Lung (tissue), 12 donors: ENCODE measurements around the gene SERP2. TPM values are rescaled to one million over a fixed set of nuclear protein-coding genes. Genes with fewer than 3 reads are reported as not detected.
A peak's percentile ranks its signal among the peaks of the same experiment; 100 is the strongest.

Experiments
- ATAC-seq: fragments of 200-7000 bp; cut with Tn5 transposase; one replicate; pipeline ENCODE4 v1.9.1; 2020; ENCODE audit warnings: moderate number of reproducible peaks; ENCODE audit not compliant: insufficient read depth, low FRiP score
- DNase-seq, 3 donors: peaks; one replicate each; pipeline ENCODE4 v3.0.0-alpha.2; 2013 to 2017
- H3K27ac ChIP-seq, 2 donors: one replicate each; pipeline ENCODE4 v1.5.1; 2013; ENCODE audit warnings: mild to moderate bottlenecking in 2 of 2, moderate library complexity in 2 of 2, control low read depth in 1 of 2, inconsistent platforms in 1 of 2, low read depth in 1 of 2, low read length in 1 of 2
- H3K27me3 ChIP-seq, 3 donors: one replicate each; pipeline ENCODE4 v1.5.1; 2013; ENCODE audit warnings: low read length in 2 of 3; ENCODE audit not compliant: control insufficient read depth in 3 of 3, insufficient read depth in 3 of 3
- H3K36me3 ChIP-seq, 4 donors: one replicate each; pipeline ENCODE4 v1.5.1; 2013; ENCODE audit warnings: low read length in 4 of 4, mild to moderate bottlenecking in 1 of 4, moderate library complexity in 1 of 4; ENCODE audit not compliant: control insufficient read depth in 4 of 4, insufficient read depth in 4 of 4
- H3K4me1 ChIP-seq, 5 donors: one replicate each; pipeline ENCODE4 v1.5.1; 2013; ENCODE audit warnings: low read length in 5 of 5, mild to moderate bottlenecking in 2 of 5, moderate library complexity in 1 of 5; ENCODE audit not compliant: control insufficient read depth in 5 of 5, insufficient read depth in 5 of 5
- H3K4me3 ChIP-seq: one replicate; pipeline ENCODE4 v1.5.1; 2013; ENCODE audit warnings: mild to moderate bottlenecking, control low read depth, moderate library complexity
- H3K9ac ChIP-seq, 2 donors: one replicate each; pipeline ENCODE4 v1.5.1; 2013; ENCODE audit warnings: low read length in 2 of 2, control low read depth in 1 of 2; ENCODE audit not compliant: insufficient read depth in 1 of 2
- H3K9me3 ChIP-seq, 4 donors: one replicate each; pipeline ENCODE4 v1.5.1; 2013; ENCODE audit warnings: low read length in 3 of 4, mild to moderate bottlenecking in 1 of 4, moderate library complexity in 1 of 4; ENCODE audit not compliant: control insufficient read depth in 4 of 4, insufficient read depth in 3 of 4
- WGBS, 2 donors: extraction: QIAGEN DNeasy Blood & Tissue Kit; methylation state at CpG; one replicate each; pipeline ENCODE4 v1.1.7; 2013; 5-methylcytosine and 5-hydroxymethylcytosine counted together
- polyA plus RNA-seq, 2 donors: library from polyadenylated mRNA; stranded (reverse); fragments of 200-250 nt; gene quantifications; one replicate each; pipeline ENCODE4 v1.2.1, GENCODE V29; 2013
- total RNA-seq, 2 donors: library from RNA; depleted of rRNA in 1 of 2; stranded (reverse); fragments of >200 nt in 1 of 2; gene quantifications; one replicate each; pipeline ENCODE4 v1.2.1, GENCODE V29; 2014 to 2021
- TF ChIP-seq, protein P1 (sequence below): IDR thresholded peaks from 2 replicates; pipeline ENCODE4 v1.5.1; 2012; ENCODE audit warnings: mild to moderate bottlenecking; ENCODE audit errors: control extremely low read depth, extremely low read depth
- donor health status: control.
- donor health status: control.
- donor health status: Bipolar disorder and iron deficiency.
- donor health status: healthy.
- donor health status: DM: yes; HTN: yes; CAD: no.

Gene SERP2
- total and polyA plus RNA-seq, 4 donors, result 4.2 to 6.9 (median 5.9) TPM

DNA sequence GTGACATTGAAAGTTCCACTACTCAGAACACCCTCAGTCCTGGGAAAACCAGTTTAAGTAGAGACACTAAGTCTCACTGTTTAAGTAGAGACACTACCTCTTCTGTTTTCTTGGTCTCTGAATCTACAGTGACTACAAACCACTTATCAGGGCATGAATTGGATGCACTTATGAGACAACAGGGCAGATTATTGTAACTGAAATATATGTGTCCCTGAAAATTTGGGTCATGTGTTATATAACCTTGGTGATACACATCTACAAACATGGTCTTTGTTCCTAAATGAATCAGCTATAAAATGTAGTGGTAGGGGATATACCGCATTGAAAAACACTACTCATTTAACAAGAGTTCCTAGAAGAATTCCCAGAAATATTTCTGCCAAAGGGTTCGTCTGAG is 55.7 kb downstream of the SERP2 start:
- Histone ChIP-seq H3K36me3 (peaks cover 0 to 7% (median 4%) of the 10 kb centered on the region in 4 donors), H3K9ac (no peak overlapping the region), H3K27ac (no peak overlapping the region), H3K4me3 (no peak overlapping the region), H3K27me3 (no peaks in the 10 kb centered on the region), H3K4me1 (peaks cover 0 to 22% (median 9%) of the 10 kb centered on the region in 5 donors), H3K9me3 (no peaks in the 10 kb centered on the region)
- no peak for DNase-seq
- TF ChIP-seq, protein P1, sequence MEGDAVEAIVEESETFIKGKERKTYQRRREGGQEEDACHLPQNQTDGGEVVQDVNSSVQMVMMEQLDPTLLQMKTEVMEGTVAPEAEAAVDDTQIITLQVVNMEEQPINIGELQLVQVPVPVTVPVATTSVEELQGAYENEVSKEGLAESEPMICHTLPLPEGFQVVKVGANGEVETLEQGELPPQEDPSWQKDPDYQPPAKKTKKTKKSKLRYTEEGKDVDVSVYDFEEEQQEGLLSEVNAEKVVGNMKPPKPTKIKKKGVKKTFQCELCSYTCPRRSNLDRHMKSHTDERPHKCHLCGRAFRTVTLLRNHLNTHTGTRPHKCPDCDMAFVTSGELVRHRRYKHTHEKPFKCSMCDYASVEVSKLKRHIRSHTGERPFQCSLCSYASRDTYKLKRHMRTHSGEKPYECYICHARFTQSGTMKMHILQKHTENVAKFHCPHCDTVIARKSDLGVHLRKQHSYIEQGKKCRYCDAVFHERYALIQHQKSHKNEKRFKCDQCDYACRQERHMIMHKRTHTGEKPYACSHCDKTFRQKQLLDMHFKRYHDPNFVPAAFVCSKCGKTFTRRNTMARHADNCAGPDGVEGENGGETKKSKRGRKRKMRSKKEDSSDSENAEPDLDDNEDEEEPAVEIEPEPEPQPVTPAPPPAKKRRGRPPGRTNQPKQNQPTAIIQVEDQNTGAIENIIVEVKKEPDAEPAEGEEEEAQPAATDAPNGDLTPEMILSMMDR, result no peak
- no peak for ATAC-seq
- WGBS, 2 donors, result 83 to 87% methylated on average over 2 of the region's 2 CpGs

DNA sequence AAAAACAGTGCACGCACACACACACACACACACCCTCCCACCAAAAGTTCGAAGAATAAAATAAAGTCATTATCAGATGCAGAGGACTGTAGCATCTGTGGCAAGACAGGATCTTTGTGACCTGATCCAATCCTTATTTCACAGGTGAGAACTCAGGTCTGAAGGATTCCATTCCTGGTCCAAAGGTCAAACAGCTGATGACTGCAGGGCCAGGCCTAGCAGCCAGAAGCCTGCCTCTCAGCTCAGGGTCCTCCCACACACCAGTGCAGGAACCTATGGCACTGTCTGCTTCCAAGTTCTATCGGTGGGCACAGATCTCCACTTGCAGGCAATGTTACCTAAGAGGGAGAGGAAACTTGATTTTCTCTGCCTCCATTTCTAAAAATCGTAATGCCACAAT is 57.5 kb downstream of the SERP2 start:
- WGBS, 2 donors, result 80 to 85% methylated on average over 4 of the region's 4 CpGs
- Histone ChIP-seq H3K36me3 (peaks cover 0 to 20% (median 7%) of the 10 kb centered on the region in 4 donors), H3K27me3 (no peaks in the 10 kb centered on the region), H3K4me3 (no peak overlapping the region), H3K9me3 (no peaks in the 10 kb centered on the region), H3K27ac (peak overlapping the region in 1 of 2 donors; percentile 15), H3K9ac (peak overlapping the region in 1 of 2 donors; percentile 4), H3K4me1 (peaks cover 0 to 24% (median 10%) of the 10 kb centered on the region in 5 donors)
- DNase-seq (no peak), ATAC-seq (no peak)
- TF ChIP-seq, protein P1, result no peak

DNA sequence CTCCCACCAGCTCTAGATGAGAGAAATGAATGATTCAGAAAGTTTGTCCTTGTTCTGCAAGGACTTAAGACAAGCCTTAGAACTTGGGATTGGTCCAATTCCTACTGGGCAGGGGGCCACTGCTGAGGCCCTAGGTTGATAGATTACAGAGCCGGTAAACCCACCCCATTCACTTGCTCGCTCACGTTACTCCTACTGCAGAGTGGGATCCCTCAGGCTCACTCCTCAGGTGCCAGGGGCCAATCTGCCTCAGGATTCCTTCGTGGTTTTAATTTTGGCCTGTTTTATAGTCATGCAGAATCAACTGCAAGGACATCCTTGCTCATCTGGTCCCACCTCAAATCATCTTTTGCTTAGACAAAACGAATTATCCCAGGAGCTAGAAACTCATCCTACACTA is 59.0 kb downstream of the SERP2 start:
- Histone ChIP-seq H3K27ac (peak overlapping the region in 1 of 2 donors; percentile 13), H3K4me1 (peaks cover 0 to 29% (median 14%) of the 10 kb centered on the region in 5 donors), H3K4me3 (no peak overlapping the region), H3K36me3 (peaks cover 0 to 23% (median 7%) of the 10 kb centered on the region in 4 donors), H3K27me3 (no peaks in the 10 kb centered on the region), H3K9ac (no peak overlapping the region), H3K9me3 (no peaks in the 10 kb centered on the region)
- no peak for DNase-seq
- WGBS, 2 donors, result 71 to 83% methylated on average over 5 of the region's 5 CpGs
- TF ChIP-seq, protein P1, result no peak
- no peak for ATAC-seq
